HEK293 (cell line): Measurements from ENCODE around the gene CWC25.

Source experiments
- BCL11B ChIP-seq: fragments of 450-650 bp; formaldehyde crosslinking; IDR thresholded peaks from 2 replicates; pipeline ENCODE4 v1.5.1; 2016; ENCODE audit warnings: low read depth, missing biosample characterization, missing genetic modification characterization
- GLI2 ChIP-seq: fragments of 450-650 bp; formaldehyde crosslinking; IDR thresholded peaks from 2 replicates; pipeline ENCODE4; 2017; ENCODE audit warnings: missing biosample characterization, missing genetic modification characterization, low read depth, borderline replicate concordance
- HOXC10 ChIP-seq: sonication (generic); formaldehyde crosslinking; IDR thresholded peaks from 2 replicates; pipeline ENCODE4 v1.8.1; 2023; ENCODE audit warnings: mild to moderate bottlenecking, missing genetic modification reagents
- HOXD13 ChIP-seq: sonication (generic); formaldehyde crosslinking; IDR thresholded peaks from 2 replicates; pipeline ENCODE4 v1.8.0; 2022; ENCODE audit warnings: missing genetic modification reagents, borderline replicate concordance
- KLF7 ChIP-seq: fragments of 450-650 bp; formaldehyde crosslinking; IDR thresholded peaks from 2 replicates; pipeline ENCODE4 v1.5.1; 2016; ENCODE audit warnings: missing biosample characterization, missing genetic modification characterization, borderline replicate concordance
- MYNN ChIP-seq: fragments of 450-650 bp; formaldehyde crosslinking; IDR thresholded peaks from 2 replicates; pipeline ENCODE4 v1.5.1; 2016; ENCODE audit warnings: missing biosample characterization, missing genetic modification characterization, borderline replicate concordance
- PRDM1 ChIP-seq: fragments of 450-650 bp; formaldehyde crosslinking; IDR thresholded peaks from 2 replicates; pipeline ENCODE4; 2016; ENCODE audit warnings: missing biosample characterization, missing genetic modification characterization
- SP3 ChIP-seq: fragments of 450-650 bp; formaldehyde crosslinking; IDR thresholded peaks from 2 replicates; pipeline ENCODE4 v1.5.1; 2016; ENCODE audit warnings: missing biosample characterization, missing genetic modification characterization
- TCF7L2 ChIP-seq: IDR thresholded peaks from 2 replicates; pipeline ENCODE4 v1.6.1; 2011; ENCODE audit warnings: low read depth, mild to moderate bottlenecking, inconsistent platforms, low read length, moderate library complexity, borderline replicate concordance
- ZFP37 ChIP-seq: fragments of 450-650 bp; formaldehyde crosslinking; IDR thresholded peaks from 2 replicates; pipeline ENCODE4 v1.5.1; 2016; ENCODE audit warnings: missing biosample characterization, missing genetic modification characterization
- ZNF133 ChIP-seq: fragments of 450-650 bp; formaldehyde crosslinking; IDR thresholded peaks from 2 replicates; pipeline ENCODE4 v1.5.1; 2016; ENCODE audit warnings: missing biosample characterization, missing genetic modification characterization
- ZNF211 ChIP-seq: fragments of 450-650 bp; formaldehyde crosslinking; IDR thresholded peaks from 2 replicates; pipeline ENCODE4 v1.5.1; 2016; ENCODE audit warnings: low read depth, missing biosample characterization, missing genetic modification characterization
- ZNF239 ChIP-seq: fragments of 450-650 bp; formaldehyde crosslinking; IDR thresholded peaks from 2 replicates; pipeline ENCODE4 v1.5.1; 2016; ENCODE audit warnings: missing biosample characterization, missing genetic modification characterization
- ZNF292 ChIP-seq: fragments of 450-650 bp; formaldehyde crosslinking; IDR thresholded peaks from 2 replicates; pipeline ENCODE4 v1.5.1; 2016; ENCODE audit warnings: low read depth, missing biosample characterization, missing genetic modification characterization, borderline replicate concordance
- ZNF335 ChIP-seq: fragments of 450-650 bp; formaldehyde crosslinking; conservative IDR thresholded peaks from 2 replicates; pipeline ENCODE4 v1.5.1; 2016; ENCODE audit warnings: missing biosample characterization, missing genetic modification characterization
- ZNF433 ChIP-seq: fragments of 450-650 bp; formaldehyde crosslinking; IDR thresholded peaks from 2 replicates; pipeline ENCODE4 v1.5.1; 2016; ENCODE audit warnings: missing biosample characterization, missing genetic modification characterization, low read depth
- ZNF514 ChIP-seq: fragments of 450-650 bp; formaldehyde crosslinking; IDR thresholded peaks from 2 replicates; pipeline ENCODE4 v1.5.1; 2016; ENCODE audit warnings: missing biosample characterization, missing genetic modification characterization
- ZNF530 ChIP-seq: fragments of 450-650 bp; formaldehyde crosslinking; IDR thresholded peaks from 2 replicates; pipeline ENCODE4 v1.5.1; 2016; ENCODE audit warnings: low read depth, missing biosample characterization, missing genetic modification characterization
- ZNF544 ChIP-seq: fragments of 450-650 bp; formaldehyde crosslinking; IDR thresholded peaks from 2 replicates; pipeline ENCODE4 v1.5.0; 2017; ENCODE audit warnings: missing biosample characterization, missing genetic modification characterization
- ZNF654 ChIP-seq: fragments of 450-650 bp; formaldehyde crosslinking; IDR thresholded peaks from 2 replicates; pipeline ENCODE4 v1.5.1; 2016; ENCODE audit warnings: low read depth, missing biosample characterization, missing genetic modification characterization
- ZNF664 ChIP-seq: fragments of 450-650 bp; formaldehyde crosslinking; IDR thresholded peaks from 2 replicates; pipeline ENCODE4 v1.5.1; 2016; ENCODE audit warnings: missing biosample characterization, missing genetic modification characterization
- ZNF747 ChIP-seq: fragments of 450-650 bp; formaldehyde crosslinking; IDR thresholded peaks from 2 replicates; pipeline ENCODE4 v1.5.1; 2016; ENCODE audit warnings: missing biosample characterization, missing genetic modification characterization
- ZNF777 ChIP-seq: fragments of 450-650 bp; formaldehyde crosslinking; IDR thresholded peaks from 2 replicates; pipeline ENCODE4 v1.5.1; 2017; ENCODE audit warnings: missing biosample characterization, missing genetic modification characterization, borderline replicate concordance
- ZNF785 ChIP-seq: fragments of 450-650 bp; formaldehyde crosslinking; IDR thresholded peaks from 2 replicates; pipeline ENCODE4 v1.5.1; 2016; ENCODE audit warnings: missing biosample characterization, missing genetic modification characterization
- ZSCAN23 ChIP-seq: fragments of 450-650 bp; formaldehyde crosslinking; IDR thresholded peaks from 2 replicates; pipeline ENCODE4 v1.5.1; 2016; ENCODE audit warnings: missing biosample characterization, missing genetic modification characterization
- TF ChIP-seq, protein P1 (sequence below): fragments of 450-650 bp; formaldehyde crosslinking; IDR thresholded peaks from 2 replicates; pipeline ENCODE4 v1.5.1; 2016; ENCODE audit warnings: missing biosample characterization, missing genetic modification characterization
- TF ChIP-seq, protein P2 (sequence below): fragments of 450-650 bp; formaldehyde crosslinking; IDR thresholded peaks from 2 replicates; pipeline ENCODE4 v1.5.1; 2016; ENCODE audit warnings: missing biosample characterization, missing genetic modification characterization
- TF ChIP-seq, protein P3 (sequence below): fragments of 450-650 bp; formaldehyde crosslinking; IDR thresholded peaks from 2 replicates; pipeline ENCODE4 v1.5.0; 2017; ENCODE audit warnings: missing biosample characterization, missing genetic modification characterization, borderline replicate concordance
- TF ChIP-seq, protein P4 (sequence below): IDR thresholded peaks from 2 replicates; pipeline ENCODE4 v1.6.1; 2011; ENCODE audit warnings: mild to moderate bottlenecking, low read depth, low read length, borderline replicate concordance
- TF ChIP-seq, protein P5 (sequence below): fragments of 450-650 bp; formaldehyde crosslinking; IDR thresholded peaks from 2 replicates; pipeline ENCODE4 v1.5.1; 2016; ENCODE audit warnings: missing biosample characterization, missing genetic modification characterization, borderline replicate concordance

CWC25 gene

DNA sequence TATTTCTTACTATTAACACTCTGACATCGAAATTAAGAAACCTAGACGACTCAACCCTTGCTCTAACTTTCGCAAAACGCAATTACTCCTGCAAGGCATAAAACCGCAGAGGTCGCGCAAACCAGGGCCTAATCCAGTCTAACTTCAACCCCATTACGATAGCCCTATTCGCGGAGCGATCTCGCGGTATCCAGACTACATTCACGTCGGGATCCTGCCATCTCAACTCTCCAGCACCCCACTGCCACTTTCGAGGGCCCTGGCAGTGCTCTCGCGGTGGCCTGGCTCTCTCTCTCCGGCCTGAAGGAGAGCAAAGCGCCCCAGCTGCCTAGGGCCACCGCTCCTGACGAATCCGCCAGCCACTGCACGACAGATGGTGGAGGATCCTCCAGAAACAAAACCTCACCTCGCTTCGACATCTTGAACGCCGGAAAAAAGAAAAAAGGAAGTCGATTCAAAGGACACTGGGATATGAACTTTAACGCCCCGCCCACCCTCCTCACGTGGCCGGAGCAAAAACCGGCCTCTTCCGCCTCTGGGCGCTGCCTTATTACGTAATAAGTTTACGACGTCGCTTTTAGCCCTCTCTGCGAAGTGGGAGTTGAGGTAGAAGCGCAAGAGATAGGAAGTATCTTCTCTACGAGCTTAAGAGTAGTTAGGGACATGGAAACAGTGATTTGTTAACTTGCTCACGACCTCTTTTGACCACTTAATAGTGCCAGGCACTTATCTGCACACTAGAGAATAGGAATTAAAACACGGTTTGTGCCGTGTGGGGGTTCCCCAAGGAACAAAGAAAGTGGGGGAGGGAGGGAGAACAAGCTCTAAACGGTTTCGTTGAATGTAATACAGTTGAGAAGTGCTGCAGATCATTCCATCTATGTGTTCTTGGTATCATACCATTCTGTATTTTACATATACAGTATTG, 28.4 kb upstream of the CWC25 start, which contains the start of gene RPL23 (continued):
- no peak; the same call in 1 of the 2 replicates for TF ChIP-seq KLF7
- no peak for TF ChIP-seq MYNN
- no peak for TF ChIP-seq ZNF433 (tag by site-specific recombination)
- TF ChIP-seq, protein P1, sequence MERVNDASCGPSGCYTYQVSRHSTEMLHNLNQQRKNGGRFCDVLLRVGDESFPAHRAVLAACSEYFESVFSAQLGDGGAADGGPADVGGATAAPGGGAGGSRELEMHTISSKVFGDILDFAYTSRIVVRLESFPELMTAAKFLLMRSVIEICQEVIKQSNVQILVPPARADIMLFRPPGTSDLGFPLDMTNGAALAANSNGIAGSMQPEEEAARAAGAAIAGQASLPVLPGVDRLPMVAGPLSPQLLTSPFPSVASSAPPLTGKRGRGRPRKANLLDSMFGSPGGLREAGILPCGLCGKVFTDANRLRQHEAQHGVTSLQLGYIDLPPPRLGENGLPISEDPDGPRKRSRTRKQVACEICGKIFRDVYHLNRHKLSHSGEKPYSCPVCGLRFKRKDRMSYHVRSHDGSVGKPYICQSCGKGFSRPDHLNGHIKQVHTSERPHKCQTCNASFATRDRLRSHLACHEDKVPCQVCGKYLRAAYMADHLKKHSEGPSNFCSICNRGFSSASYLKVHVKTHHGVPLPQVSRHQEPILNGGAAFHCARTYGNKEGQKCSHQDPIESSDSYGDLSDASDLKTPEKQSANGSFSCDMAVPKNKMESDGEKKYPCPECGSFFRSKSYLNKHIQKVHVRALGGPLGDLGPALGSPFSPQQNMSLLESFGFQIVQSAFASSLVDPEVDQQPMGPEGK (tag by site-specific recombination), result no peak; the same call in 1 of the 2 replicates
- no peak for TF ChIP-seq ZNF530 (tag by site-specific recombination)
- TF ChIP-seq, protein P2, sequence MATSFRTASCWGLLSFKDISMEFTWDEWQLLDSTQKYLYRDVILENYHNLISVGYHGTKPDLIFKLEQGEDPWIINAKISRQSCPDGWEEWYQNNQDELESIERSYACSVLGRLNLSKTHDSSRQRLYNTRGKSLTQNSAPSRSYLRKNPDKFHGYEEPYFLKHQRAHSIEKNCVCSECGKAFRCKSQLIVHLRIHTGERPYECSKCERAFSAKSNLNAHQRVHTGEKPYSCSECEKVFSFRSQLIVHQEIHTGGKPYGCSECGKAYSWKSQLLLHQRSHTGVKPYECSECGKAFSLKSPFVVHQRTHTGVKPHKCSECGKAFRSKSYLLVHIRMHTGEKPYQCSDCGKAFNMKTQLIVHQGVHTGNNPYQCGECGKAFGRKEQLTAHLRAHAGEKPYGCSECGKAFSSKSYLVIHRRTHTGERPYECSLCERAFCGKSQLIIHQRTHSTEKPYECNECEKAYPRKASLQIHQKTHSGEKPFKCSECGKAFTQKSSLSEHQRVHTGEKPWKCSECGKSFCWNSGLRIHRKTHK (tag by site-specific recombination), result no peak
- TF ChIP-seq BCL11B (tag by site-specific recombination), result no peak
- no peak for TF ChIP-seq HOXC10 (CRISPR knock-in tag)
- TF ChIP-seq ZNF777 (tag by site-specific recombination), result peak; percentile 57; the same call in 1 of the 2 replicates
- peak; percentile 88 for TF ChIP-seq SP3 (tag by site-specific recombination)
- TF ChIP-seq, protein P3, sequence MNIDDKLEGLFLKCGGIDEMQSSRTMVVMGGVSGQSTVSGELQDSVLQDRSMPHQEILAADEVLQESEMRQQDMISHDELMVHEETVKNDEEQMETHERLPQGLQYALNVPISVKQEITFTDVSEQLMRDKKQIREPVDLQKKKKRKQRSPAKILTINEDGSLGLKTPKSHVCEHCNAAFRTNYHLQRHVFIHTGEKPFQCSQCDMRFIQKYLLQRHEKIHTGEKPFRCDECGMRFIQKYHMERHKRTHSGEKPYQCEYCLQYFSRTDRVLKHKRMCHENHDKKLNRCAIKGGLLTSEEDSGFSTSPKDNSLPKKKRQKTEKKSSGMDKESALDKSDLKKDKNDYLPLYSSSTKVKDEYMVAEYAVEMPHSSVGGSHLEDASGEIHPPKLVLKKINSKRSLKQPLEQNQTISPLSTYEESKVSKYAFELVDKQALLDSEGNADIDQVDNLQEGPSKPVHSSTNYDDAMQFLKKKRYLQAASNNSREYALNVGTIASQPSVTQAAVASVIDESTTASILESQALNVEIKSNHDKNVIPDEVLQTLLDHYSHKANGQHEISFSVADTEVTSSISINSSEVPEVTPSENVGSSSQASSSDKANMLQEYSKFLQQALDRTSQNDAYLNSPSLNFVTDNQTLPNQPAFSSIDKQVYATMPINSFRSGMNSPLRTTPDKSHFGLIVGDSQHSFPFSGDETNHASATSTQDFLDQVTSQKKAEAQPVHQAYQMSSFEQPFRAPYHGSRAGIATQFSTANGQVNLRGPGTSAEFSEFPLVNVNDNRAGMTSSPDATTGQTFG (tag by site-specific recombination), result no peak
- no peak for TF ChIP-seq TCF7L2
- no peak for TF ChIP-seq ZNF292 (tag by site-specific recombination)
- TF ChIP-seq, protein P4, sequence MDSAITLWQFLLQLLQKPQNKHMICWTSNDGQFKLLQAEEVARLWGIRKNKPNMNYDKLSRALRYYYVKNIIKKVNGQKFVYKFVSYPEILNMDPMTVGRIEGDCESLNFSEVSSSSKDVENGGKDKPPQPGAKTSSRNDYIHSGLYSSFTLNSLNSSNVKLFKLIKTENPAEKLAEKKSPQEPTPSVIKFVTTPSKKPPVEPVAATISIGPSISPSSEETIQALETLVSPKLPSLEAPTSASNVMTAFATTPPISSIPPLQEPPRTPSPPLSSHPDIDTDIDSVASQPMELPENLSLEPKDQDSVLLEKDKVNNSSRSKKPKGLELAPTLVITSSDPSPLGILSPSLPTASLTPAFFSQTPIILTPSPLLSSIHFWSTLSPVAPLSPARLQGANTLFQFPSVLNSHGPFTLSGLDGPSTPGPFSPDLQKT, result no peak; the same call in 1 of the 2 replicates
- TF ChIP-seq ZNF514 (tag by site-specific recombination), result no peak
- peak; percentile 54; the same call in 1 of the 2 replicates for TF ChIP-seq ZNF335
- no peak for TF ChIP-seq ZNF133 (tag by site-specific recombination)
- TF ChIP-seq ZNF664 (tag by site-specific recombination), result no peak
- 0 out of 2 replicates have a peak, but pooled peaks have one; percentile 25 for TF ChIP-seq ZNF239 (tag by site-specific recombination)
- TF ChIP-seq GLI2, result no peak
- TF ChIP-seq, protein P5, sequence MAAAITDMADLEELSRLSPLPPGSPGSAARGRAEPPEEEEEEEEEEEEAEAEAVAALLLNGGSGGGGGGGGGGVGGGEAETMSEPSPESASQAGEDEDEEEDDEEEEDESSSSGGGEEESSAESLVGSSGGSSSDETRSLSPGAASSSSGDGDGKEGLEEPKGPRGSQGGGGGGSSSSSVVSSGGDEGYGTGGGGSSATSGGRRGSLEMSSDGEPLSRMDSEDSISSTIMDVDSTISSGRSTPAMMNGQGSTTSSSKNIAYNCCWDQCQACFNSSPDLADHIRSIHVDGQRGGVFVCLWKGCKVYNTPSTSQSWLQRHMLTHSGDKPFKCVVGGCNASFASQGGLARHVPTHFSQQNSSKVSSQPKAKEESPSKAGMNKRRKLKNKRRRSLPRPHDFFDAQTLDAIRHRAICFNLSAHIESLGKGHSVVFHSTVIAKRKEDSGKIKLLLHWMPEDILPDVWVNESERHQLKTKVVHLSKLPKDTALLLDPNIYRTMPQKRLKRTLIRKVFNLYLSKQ (tag by site-specific recombination), result no peak
- TF ChIP-seq ZNF544 (tag by site-specific recombination), result no peak
- peak; percentile 74 for TF ChIP-seq PRDM1
- no peak for TF ChIP-seq HOXD13
- TF ChIP-seq ZNF747, result no peak
- no peak; the same call in 1 of the 2 replicates for TF ChIP-seq ZNF654 (tag by site-specific recombination)
- TF ChIP-seq ZFP37 (tag by site-specific recombination), result 0 out of 2 replicates have a peak, but pooled peaks have one; percentile 74
- TF ChIP-seq ZNF211 (tag by site-specific recombination), result no peak
- no peak; the same call in 1 of the 2 replicates for TF ChIP-seq ZSCAN23 (tag by site-specific recombination)
- TF ChIP-seq ZNF785 (tag by site-specific recombination), result peak; percentile 69; the same call in 1 of the 2 replicates
